ENCODE data around the gene DNAJC27. TPM values are rescaled to one million over a fixed set of nuclear protein-coding genes. Genes with fewer than 3 reads are reported as not detected.

The DNAJC27 gene
- total RNA-seq, 1 experiment from 2014 or later, result 5.1 TPM

- H3K18ac ChIP-seq (ENCODE audit: insufficient read length, low read depth, low read length), result no peak overlapping the region
- H2BK15ac ChIP-seq (ENCODE audit: low read depth, low read length), result no peak overlapping the region
- no peak overlapping the region for H2AK5ac ChIP-seq (ENCODE audit: insufficient read length, low read length)
- H2AFZ ChIP-seq (ENCODE audit: low read length), result no peak overlapping the region
- H3K27ac ChIP-seq (ENCODE audit: insufficient read length, low read depth, low read length), result no peak overlapping the region
- H2BK20ac ChIP-seq (ENCODE audit: low read depth, low read length, poor library complexity, severe bottlenecking), result no peak overlapping the region
- WGBS (ENCODE audit: extremely low coverage, insufficient read length, low lambda C conversion rate), result no CpG with 5 or more reads among the region's 14 CpGs
- H4K20me1 ChIP-seq (ENCODE audit: control insufficient read depth, insufficient read depth, insufficient read length), result no peaks in the 10 kb centered on the region
- DNase-seq, result no peak
- TF ChIP-seq, protein P1, sequence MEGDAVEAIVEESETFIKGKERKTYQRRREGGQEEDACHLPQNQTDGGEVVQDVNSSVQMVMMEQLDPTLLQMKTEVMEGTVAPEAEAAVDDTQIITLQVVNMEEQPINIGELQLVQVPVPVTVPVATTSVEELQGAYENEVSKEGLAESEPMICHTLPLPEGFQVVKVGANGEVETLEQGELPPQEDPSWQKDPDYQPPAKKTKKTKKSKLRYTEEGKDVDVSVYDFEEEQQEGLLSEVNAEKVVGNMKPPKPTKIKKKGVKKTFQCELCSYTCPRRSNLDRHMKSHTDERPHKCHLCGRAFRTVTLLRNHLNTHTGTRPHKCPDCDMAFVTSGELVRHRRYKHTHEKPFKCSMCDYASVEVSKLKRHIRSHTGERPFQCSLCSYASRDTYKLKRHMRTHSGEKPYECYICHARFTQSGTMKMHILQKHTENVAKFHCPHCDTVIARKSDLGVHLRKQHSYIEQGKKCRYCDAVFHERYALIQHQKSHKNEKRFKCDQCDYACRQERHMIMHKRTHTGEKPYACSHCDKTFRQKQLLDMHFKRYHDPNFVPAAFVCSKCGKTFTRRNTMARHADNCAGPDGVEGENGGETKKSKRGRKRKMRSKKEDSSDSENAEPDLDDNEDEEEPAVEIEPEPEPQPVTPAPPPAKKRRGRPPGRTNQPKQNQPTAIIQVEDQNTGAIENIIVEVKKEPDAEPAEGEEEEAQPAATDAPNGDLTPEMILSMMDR (conservative IDR thresholded peaks at IDR 0.05), result no peak
- no peak overlapping the region for H2BK12ac ChIP-seq (ENCODE audit: insufficient read length, low read depth, low read length)
- no peak overlapping the region for H2BK120ac ChIP-seq (ENCODE audit: low read depth, low read length, poor library complexity, severe bottlenecking)
- no peak overlapping the region for H3K23ac ChIP-seq (ENCODE audit: insufficient read length, low read depth, low read length)
- H4K8ac ChIP-seq (replicated peaks; ENCODE audit: insufficient read length, low read depth, low read length), result no peak overlapping the region
- Mint-ChIP-seq H3K4me1 (peaks cover 27 to 30% of the 10 kb centered on the region in 2 experiments), H3K4me3 (no peak overlapping the region), H3K9me3 (no peaks in the 10 kb centered on the region), H3K27me3 (ENCODE audit: low read depth) (no peaks in the 10 kb centered on the region; the same call in 1 of the 2 replicates), H3K36me3 (ENCODE audit: insufficient read depth in 1 of 3, low read depth in 3 of 3) (no peaks in the 10 kb centered on the region), H3K27ac (no peak overlapping the region)
- H3K56ac ChIP-seq (ENCODE audit: insufficient read length, low read depth, low read length), result no peak overlapping the region
- H3K23me2 ChIP-seq (ENCODE audit: insufficient read length, low read depth, low read length, poor library complexity, severe bottlenecking), result no peaks in the 10 kb centered on the region
- no peaks in the 10 kb centered on the region for H3K79me2 ChIP-seq (ENCODE audit: insufficient read depth, low read length)
- no peaks in the 10 kb centered on the region for H3K27me3 ChIP-seq (ENCODE audit: insufficient read depth, low read length)
- H3K4me2 ChIP-seq (ENCODE audit: insufficient read depth, insufficient read length, low read length), result no peak overlapping the region
- H3K4me1 ChIP-seq (ENCODE audit: insufficient read depth, low read length), result no peaks in the 10 kb centered on the region; the same call in 1 of the 2 replicates
- H3K9me3 ChIP-seq (ENCODE audit: control insufficient read depth, low read depth, low read length), result no peaks in the 10 kb centered on the region
- H3T11ph ChIP-seq (ENCODE audit: low read length), result no peak overlapping the region
- H3K14ac ChIP-seq (ENCODE audit: insufficient read depth, low read length), result no peak overlapping the region
- H3K79me1 ChIP-seq (ENCODE audit: insufficient read depth, low read depth, low read length, poor library complexity, severe bottlenecking), result no peaks in the 10 kb centered on the region
- H4K91ac ChIP-seq (ENCODE audit: insufficient read length, low read depth, low read length), result no peak overlapping the region
- H2BK5ac ChIP-seq (ENCODE audit: insufficient read length, low read length), result no peak overlapping the region
- no peak overlapping the region for H3K4ac ChIP-seq (ENCODE audit: low read depth, low read length)
- no peak overlapping the region for H4K5ac ChIP-seq (ENCODE audit: insufficient read length, low read depth, low read length)
- no peak overlapping the region for H3K9ac ChIP-seq (ENCODE audit: extremely low read depth, insufficient read length, low read length)
These were observed 45.5 kb downstream of the DNAJC27 start for GRCh38 chr2:24926220-24926601.

Measured in H9 (cell line).